Glutamatergic neuron (in vitro differentiated cells): ENCODE results near the gene ACTN1. TPM values are rescaled to one million over a fixed set of nuclear protein-coding genes. Genes with fewer than 3 reads are reported as not detected.

Experiments
- DNase-seq: peaks from one replicate; pipeline ENCODE4 v3.0.0; 2022
- H3K27ac Mint-ChIP-seq: one replicate; pipeline ENCODE4 v1.8.0; 2020; ENCODE audit warnings: mild to moderate bottlenecking, mixed read lengths, inconsistent platforms; ENCODE audit not compliant: unreplicated experiment
- H3K27me3 Mint-ChIP-seq: one replicate; pipeline ENCODE4 v1.8.0; 2020; ENCODE audit warnings: mild to moderate bottlenecking, moderate library complexity, mixed read lengths, inconsistent platforms; ENCODE audit not compliant: unreplicated experiment
- H3K36me3 Mint-ChIP-seq: one replicate; pipeline ENCODE4 v1.8.0; 2020; ENCODE audit warnings: mild to moderate bottlenecking, mixed read lengths, inconsistent platforms; ENCODE audit not compliant: unreplicated experiment
- H3K4me1 Mint-ChIP-seq: one replicate; pipeline ENCODE4 v1.8.0; 2020; ENCODE audit warnings: mild to moderate bottlenecking, low read depth, mixed read lengths, inconsistent platforms; ENCODE audit not compliant: unreplicated experiment
- H3K4me3 Mint-ChIP-seq: one replicate; pipeline ENCODE4 v1.8.0; 2020; ENCODE audit warnings: mild to moderate bottlenecking, mixed read lengths, inconsistent platforms; ENCODE audit not compliant: unreplicated experiment
- H3K9me3 Mint-ChIP-seq: one replicate; pipeline ENCODE4 v1.8.0; 2020; ENCODE audit warnings: mild to moderate bottlenecking, moderate library complexity, mixed read lengths, inconsistent platforms; ENCODE audit not compliant: unreplicated experiment
- CTCF ChIP-seq: fragments of 200-600 bp; sonication (generic); IDR thresholded peaks from one replicate; pipeline ENCODE4 v1.5.0; 2021; ENCODE audit not compliant: partially characterized antibody, unreplicated experiment
- total RNA-seq: library from RNA; stranded (reverse); fragmentation: NEBNext Ultra II Directional; extraction: Animal tissue kit (Norgen Biotek cat#: 25700); gene quantifications from one replicate; pipeline ENCODE4 v1.2.1, GENCODE V29; 2021; ENCODE audit not compliant: unreplicated experiment

ACTN1 gene
- total RNA-seq, 1 donor from 2014 or later: 48.1 TPM

- Mint-ChIP-seq H3K27me3 (peaks cover 3% of the 10 kb centered on the region), H3K4me1 (peaks cover 8% of the 10 kb centered on the region), H3K36me3 (no peaks in the 10 kb centered on the region), H3K4me3 (no peak overlapping the region), H3K9me3 (peaks cover 3% of the 10 kb centered on the region), H3K27ac (no peak overlapping the region)
- no peak for TF ChIP-seq CTCF
- no peak for DNase-seq
Measured at GRCh38 chr14:68981539-68981976, 2.5 kb upstream of the ACTN1 start.

GRCh38 chr14:68981139-68981538 lies 2.0 kb upstream of the ACTN1 start:
- Mint-ChIP-seq H3K27ac (no peak overlapping the region), H3K27me3 (peaks cover 3% of the 10 kb centered on the region), H3K36me3 (no peaks in the 10 kb centered on the region), H3K9me3 (peaks cover 3% of the 10 kb centered on the region), H3K4me3 (no peak overlapping the region), H3K4me1 (peaks cover 13% of the 10 kb centered on the region)
- no peak for TF ChIP-seq CTCF
- no peak for DNase-seq

- Mint-ChIP-seq H3K9me3 (peaks cover 3% of the 10 kb centered on the region), H3K4me1 (peaks cover 17% of the 10 kb centered on the region), H3K27ac (no peak overlapping the region), H3K4me3 (peak overlapping the region; percentile 78), H3K36me3 (no peaks in the 10 kb centered on the region), H3K27me3 (peaks cover 3% of the 10 kb centered on the region)
- TF ChIP-seq CTCF: no peak
- DNase-seq: peak; percentile 46
Measured at GRCh38 chr14:68979722-68980451, 785 bp upstream of the ACTN1 start.

GRCh38 chr14:68978172-68978911 lies 760 bp downstream of the ACTN1 start:
- TF ChIP-seq CTCF: no peak
- DNase-seq: peak; percentile 72
- peaks cover 17% of the 10 kb centered on the region for H3K4me1 Mint-ChIP-seq
- peaks cover 3% of the 10 kb centered on the region for H3K9me3 Mint-ChIP-seq
- peak overlapping the region; percentile 68 for H3K27ac Mint-ChIP-seq
- peak overlapping the region; percentile 78 for H3K4me3 Mint-ChIP-seq
- no peaks in the 10 kb centered on the region for H3K36me3 Mint-ChIP-seq
- peaks cover 3% of the 10 kb centered on the region for H3K27me3 Mint-ChIP-seq

- DNase-seq: peak; percentile 55
- peaks cover 3% of the 10 kb centered on the region for H3K27me3 Mint-ChIP-seq
- peaks cover 3% of the 10 kb centered on the region for H3K9me3 Mint-ChIP-seq
- peak overlapping the region; percentile 83 for H3K4me3 Mint-ChIP-seq
- H3K36me3 Mint-ChIP-seq: no peaks in the 10 kb centered on the region
- H3K27ac Mint-ChIP-seq: peak overlapping the region; percentile 68
- TF ChIP-seq CTCF: no peak
- H3K4me1 Mint-ChIP-seq: peaks cover 17% of the 10 kb centered on the region
Measured at GRCh38 chr14:68977718-68978171, 1.4 kb downstream of the ACTN1 start.
